NCI-H1436 (cell line): ENCODE results near the gene SLC36A3.
"Not testable (repeated sequence)": the region's sequence is repeated elsewhere in the genome, so short reads cannot be mapped to it uniquely, and the experiment has no call there.

Source experiments
- DNase-seq: peaks from one replicate; lab custom pipeline; 2025; lab: John Stamatoyannopoulos, UW

SLC36A3 gene

GRCh38 chr5:151258816-151259215 lies 44.8 kb downstream of the SLC36A3 start:
- DNase-seq = no peak

GRCh38 chr5:151258201-151258611 lies 45.4 kb downstream of the SLC36A3 start:
- no peak for DNase-seq

- DNase-seq = no peak
These were observed 45.8 kb downstream of the SLC36A3 start for GRCh38 chr5:151257731-151258181.

GRCh38 chr5:151255621-151256286 lies 47.8 kb downstream of the SLC36A3 start:
- DNase-seq = no peak

- DNase-seq = not testable (repeated sequence)
These were observed 48.6 kb downstream of the SLC36A3 start for GRCh38 chr5:151254990-151255389.

GRCh38 chr5:151254556-151254955 lies 49.0 kb downstream of the SLC36A3 start:
- no peak for DNase-seq

- DNase-seq = no peak
These were observed 50.0 kb downstream of the SLC36A3 start for GRCh38 chr5:151253605-151253950.

- peak; percentile 97 for DNase-seq
These were observed 50.6 kb downstream of the SLC36A3 start, which contains the start of gene GM2A for GRCh38 chr5:151252762-151253604. TSS of gene GM2A (plus strand) at chr5:151253185. CDS start at chr5:151253217, 32 bp downstream.

GRCh38 chr5:151251621-151252020 lies 51.9 kb downstream of the SLC36A3 start:
- DNase-seq = no peak

- DNase-seq = no peak
These were observed 52.5 kb downstream of the SLC36A3 start for GRCh38 chr5:151251001-151251551.

GRCh38 chr5:151250346-151251000 lies 53.1 kb downstream of the SLC36A3 start:
- no peak for DNase-seq

GRCh38 chr5:151249281-151249680 lies 54.3 kb downstream of the SLC36A3 start:
- DNase-seq = no peak

GRCh38 chr5:151248651-151249050 lies 54.9 kb downstream of the SLC36A3 start:
- no peak for DNase-seq

- DNase-seq = no peak
These were observed 57.8 kb downstream of the SLC36A3 start for GRCh38 chr5:151245680-151246219.

- no peak for DNase-seq
These were observed 59.4 kb downstream of the SLC36A3 start for GRCh38 chr5:151244206-151244605.

- DNase-seq = no peak
These were observed 60.0 kb downstream of the SLC36A3 start for GRCh38 chr5:151243564-151243963.

- DNase-seq = no peak
These were observed 60.4 kb downstream of the SLC36A3 start for GRCh38 chr5:151243127-151243526.

- no peak for DNase-seq
These were observed 62.5 kb downstream of the SLC36A3 start for GRCh38 chr5:151240924-151241635.

GRCh38 chr5:151240268-151240835 lies 63.2 kb downstream of the SLC36A3 start:
- DNase-seq = not testable (repeated sequence)

- DNase-seq = no peak
These were observed 64.2 kb downstream of the SLC36A3 start for GRCh38 chr5:151239237-151239861.

GRCh38 chr5:151238303-151238741 lies 65.2 kb downstream of the SLC36A3 start:
- DNase-seq = no peak
